HuH-7.5 (cell line): ENCODE measurements around the gene TFPI.
"Not testable (repeated sequence)": the region's sequence is repeated elsewhere in the genome, so short reads cannot be mapped to it uniquely, and the experiment has no call there.

Experiments
- DNase-seq: peaks from one replicate; pipeline ENCODE4 v3.0.0; 2011; ENCODE audit warnings: low spot score

TFPI gene

GRCh38 chr2:187527262-187527661, 27.0 kb downstream of the TFPI start:
- DNase-seq: no peak

GRCh38 chr2:187526792-187527191, 27.4 kb downstream of the TFPI start:
- DNase-seq: no peak

GRCh38 chr2:187525163-187525900, 28.9 kb downstream of the TFPI start:
- DNase-seq: no peak

DNA sequence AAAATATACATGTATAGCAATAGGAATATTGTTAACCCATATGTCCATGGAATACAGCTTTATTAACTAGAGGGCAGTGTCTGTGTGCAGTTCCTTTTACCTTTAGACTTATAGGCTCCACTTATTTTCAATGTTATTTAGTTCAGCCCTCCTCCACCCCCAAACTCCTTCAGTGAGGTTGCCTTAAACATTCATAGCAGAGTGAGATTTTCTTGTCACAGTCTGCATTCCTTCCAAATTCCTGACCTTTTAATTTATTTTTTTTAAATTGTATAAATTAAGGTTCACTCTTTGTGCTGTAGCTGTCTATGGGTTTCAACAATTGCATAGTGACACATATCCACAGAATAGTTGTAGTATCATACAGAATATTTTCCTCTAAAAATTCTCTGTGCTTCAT, 30.9 kb downstream of the TFPI start:
- DNase-seq: no peak

DNA sequence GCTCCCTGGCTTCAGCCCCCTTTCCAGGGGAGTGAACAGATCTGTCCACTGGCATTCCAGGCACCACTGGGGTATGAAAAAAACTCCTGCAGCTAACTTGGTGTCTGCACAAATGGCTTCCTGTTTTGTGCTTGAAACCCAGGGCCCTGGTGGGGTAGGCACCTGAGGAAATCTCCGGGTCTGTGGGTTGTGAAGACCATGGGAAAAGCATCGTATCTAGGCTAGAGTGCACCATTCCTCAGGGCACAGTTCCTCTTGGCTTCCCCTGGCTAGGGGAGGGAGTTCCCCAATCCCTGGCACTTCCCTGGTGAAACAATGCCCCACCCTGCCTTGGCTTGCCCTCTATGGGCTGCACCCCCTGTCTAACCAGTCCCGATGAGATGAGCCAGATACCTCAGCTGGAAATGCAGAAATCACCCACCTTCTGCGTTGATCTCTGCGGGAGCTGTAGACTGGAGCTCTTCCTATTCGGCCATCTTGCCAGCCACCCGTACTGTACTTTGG, 34.1 kb downstream of the TFPI start:
- no peak for DNase-seq

DNA sequence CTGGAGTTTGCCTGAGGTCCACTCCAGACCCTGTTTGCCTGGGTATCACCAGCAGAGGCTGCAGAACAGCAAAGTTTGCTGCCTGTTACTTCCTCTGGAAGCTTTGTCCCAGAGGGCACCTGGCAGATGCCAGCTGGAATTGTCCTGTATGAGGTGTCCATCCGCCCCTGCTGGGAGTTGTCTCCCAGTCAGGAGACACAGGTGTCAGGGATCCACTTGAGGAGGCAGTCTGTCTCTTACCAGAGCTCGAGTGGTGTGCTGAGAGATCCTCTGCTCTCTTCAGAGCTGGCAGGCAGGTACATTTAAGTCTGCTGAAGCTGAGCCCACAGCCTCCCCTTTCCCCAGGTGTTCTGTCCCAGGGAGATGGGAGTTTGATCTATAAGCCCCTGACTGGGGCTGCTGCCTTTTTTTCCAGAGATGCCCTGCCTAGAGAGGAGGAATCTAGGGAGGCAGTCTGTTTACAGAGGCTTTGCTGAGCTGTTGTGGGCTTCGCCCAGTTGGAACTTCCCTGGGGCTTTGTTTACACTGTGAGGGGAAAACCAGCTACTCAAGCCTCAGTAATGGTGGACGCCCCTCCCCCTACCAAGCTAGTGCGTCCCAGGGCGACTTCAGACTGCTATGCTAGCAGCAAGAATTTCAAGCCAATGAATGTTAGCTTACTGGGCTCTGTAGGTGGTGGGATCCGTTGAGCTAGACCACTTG, 34.7 kb downstream of the TFPI start:
- no peak for DNase-seq

DNA sequence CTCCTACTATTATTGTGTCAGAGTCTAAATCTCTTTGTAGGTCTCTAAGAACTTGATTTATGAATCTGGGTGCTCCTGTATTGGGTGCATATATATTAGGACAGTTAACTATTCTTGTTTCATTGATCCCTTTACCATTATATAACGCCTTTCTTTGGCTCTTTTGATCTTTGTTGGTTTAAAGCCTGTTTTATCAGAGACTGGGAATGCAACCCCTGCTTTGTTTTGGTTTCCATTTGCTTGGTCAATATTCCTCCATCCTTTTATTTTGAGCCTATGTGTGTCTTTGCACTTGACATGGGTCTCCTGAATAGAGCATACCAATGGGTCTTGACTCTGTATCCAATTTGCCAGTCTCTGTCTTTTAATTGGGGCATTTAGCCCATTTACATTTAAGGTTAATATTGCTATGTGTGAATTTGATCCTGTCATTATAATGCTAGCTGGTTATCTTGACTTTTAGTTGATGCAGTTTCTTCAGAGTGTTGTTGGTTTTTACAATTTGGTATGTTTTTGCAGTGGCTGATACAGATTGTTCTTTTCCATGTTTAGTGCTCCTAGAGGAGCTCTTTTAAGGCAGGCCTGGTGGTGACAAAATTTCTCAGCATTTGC, 36.4 kb downstream of the TFPI start:
- not testable (repeated sequence) for DNase-seq

- DNase-seq: not testable (repeated sequence)
Measured at GRCh38 chr2:187516630-187517510, 37.4 kb downstream of the TFPI start.

DNA sequence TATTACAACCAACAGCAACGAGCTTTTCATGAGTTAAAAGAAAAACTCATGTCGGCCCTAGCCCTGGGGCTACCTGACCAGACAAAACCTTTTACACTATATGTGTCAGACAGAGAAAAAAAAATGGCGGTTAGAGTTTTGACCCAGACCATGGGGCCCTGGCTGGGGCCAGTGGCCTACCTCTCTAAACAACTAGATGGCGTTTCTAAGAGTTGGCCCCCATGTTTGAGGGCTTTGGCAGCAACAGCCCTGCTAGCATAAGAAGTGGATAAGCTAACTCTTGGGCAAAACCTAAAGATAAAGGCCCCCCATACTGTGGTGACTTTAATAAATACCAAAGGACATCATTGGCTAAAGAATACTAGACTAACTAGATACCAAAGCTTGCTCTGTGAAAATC, 39.3 kb downstream of the TFPI start:
- no peak for DNase-seq

- DNase-seq: not testable (repeated sequence)
Measured at GRCh38 chr2:187514235-187514829, 39.9 kb downstream of the TFPI start.

- not testable (repeated sequence) for DNase-seq
Measured at GRCh38 chr2:187513460-187514234, 40.6 kb downstream of the TFPI start.

GRCh38 chr2:187511356-187512315, 42.6 kb downstream of the TFPI start:
- no peak for DNase-seq

DNA sequence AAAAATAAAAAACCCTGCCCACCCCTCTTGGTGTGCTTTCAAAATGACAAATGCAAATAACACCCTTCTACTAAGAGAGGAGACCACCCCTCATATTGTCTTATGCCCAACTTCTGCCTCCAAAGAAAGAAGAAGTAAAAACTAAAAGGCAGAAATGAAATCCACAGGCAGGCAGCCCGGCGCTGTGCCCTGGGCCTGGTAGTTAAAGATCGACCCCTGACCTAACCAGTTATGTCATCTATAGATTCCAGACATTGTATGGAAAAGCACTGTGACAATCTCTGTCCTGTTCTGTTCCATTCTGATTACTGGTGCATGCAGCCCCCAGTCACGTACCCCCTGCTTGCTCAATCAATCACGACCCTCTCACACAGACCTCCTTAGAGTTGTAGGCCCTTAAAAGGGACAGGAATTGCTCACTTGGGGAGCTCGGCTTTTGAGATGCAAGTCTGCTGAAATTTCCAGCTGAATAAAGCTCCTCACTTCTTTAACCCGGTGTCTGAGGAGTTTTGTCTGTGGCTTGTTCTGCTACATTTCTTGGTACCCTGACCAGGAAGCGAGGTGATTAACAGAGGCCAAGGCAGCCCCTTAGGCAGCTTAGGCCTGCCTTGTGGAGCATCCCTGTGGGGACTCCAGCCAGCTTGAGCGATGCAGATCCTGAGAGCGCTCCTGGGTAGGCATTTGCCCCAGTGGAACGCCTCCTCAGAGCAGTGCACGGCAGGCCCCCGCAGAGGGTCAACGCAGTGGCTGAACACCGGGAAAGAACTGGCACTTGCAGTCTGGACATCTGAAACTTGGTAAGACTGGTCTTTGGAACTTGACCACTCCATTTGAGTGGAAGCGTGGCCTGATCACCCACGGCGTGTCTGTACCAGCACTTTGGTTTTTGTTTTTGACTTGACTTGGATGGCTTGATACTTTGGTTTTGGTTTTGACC, 43.5 kb downstream of the TFPI start:
- DNase-seq: not testable (repeated sequence)

DNA sequence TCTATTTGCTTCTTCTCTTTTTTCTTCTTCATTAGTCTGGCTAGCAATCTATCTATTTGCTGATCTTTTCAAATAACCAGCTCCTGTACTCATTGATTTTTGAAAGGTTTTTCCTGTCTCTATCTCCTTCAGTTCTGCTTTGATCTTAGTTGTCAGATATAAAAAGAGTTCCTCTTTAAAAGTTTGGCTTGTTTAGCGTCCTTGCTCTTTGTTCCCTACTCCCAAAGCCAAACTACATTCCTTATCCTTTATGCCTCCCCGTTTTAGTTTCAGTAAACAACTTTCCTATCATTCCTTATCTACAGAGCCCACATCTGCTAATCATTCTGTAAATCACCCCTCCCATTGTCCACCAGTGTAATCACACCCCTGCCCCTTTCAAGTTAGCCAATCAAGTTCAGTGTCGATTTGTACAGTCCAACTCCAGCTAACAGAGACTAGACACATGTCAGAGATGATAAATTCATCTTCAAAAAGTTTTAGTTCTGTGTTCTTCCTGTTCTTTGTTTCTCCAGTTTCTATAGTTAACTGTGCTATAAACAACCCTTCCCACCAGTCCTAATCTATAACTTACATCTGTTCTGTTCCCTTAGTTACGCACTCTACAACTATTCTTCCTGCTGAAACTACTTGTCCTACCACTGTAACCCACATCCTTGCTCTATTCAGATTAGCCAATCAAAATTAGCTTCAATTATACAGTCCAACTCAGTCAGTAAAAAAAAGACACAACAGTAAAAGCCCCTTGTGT, 44.4 kb downstream of the TFPI start:
- DNase-seq: no peak

GRCh38 chr2:187506416-187506815, 47.8 kb downstream of the TFPI start:
- no peak for DNase-seq

GRCh38 chr2:187505065-187505672, 49.1 kb downstream of the TFPI start:
- no peak for DNase-seq

DNA sequence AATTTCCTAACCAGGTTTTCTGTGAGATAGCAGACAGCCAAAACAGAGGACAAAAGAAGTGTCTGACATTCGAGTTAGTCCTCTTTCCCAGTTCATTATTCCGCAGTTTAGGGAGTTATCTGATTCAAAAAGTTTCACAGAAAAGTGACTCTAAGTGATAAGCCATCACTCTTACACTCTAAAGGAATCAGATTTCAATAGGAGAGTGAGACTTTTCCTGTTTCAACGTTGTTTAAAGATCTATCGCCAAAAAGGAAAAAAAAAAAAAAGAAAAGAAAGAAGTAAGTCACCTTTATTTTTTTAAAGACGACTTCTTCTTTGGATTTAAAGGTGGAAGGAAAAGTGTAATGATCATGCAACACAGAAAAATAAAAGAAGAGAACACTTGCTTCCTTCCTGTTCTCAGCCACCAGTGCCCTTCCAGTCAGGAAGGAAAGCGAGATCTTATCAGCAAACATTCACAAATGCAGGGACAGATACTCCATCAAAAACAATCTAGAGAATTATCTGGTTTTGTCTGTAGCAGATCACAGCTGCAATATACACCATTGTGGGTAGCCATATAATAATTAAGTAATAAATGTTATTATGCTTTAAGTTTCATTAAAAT, 49.8 kb downstream of the TFPI start:
- DNase-seq: no peak
